ENCODE measurements around the gene NIM1K. TPM values are rescaled to one million over a fixed set of nuclear protein-coding genes. Genes with fewer than 3 reads are reported as not detected.
A peak's percentile ranks its signal among the peaks of the same experiment; 100 is the strongest.

Gene NIM1K
- total and polyA plus RNA-seq, 10 of the 15 experiments (the other 5 are each of a cell fraction or from before 2014, with no cell fraction given): 0.27 to 1.7 (median 0.66) TPM

GRCh38 chr5:43244823-43245565 is 53.0 kb downstream of the NIM1K start (continued):
- no peak for TF ChIP-seq NR2C2 (IDR thresholded peaks at IDR 0.05; ENCODE audit: borderline replicate concordance, control insufficient read depth, insufficient read length, low read depth)
- peak; percentile 45 to 70; a peak in 3 of 4 replicates for TF ChIP-seq IKZF2 (IDR thresholded peaks at IDR 0.05)
- TF ChIP-seq CBX3 (IDR thresholded peaks at IDR 0.05; ENCODE audit: borderline replicate concordance, low read depth): no peak
- TF ChIP-seq JUND (IDR thresholded peaks at IDR 0.05; ENCODE audit: low read depth, low read length): peak; percentile 88; the same call in 1 of the 2 replicates
- TF ChIP-seq WRNIP1 (IDR thresholded peaks at IDR 0.05; ENCODE audit: borderline replicate concordance, low read depth, low read length): no peak

DNA sequence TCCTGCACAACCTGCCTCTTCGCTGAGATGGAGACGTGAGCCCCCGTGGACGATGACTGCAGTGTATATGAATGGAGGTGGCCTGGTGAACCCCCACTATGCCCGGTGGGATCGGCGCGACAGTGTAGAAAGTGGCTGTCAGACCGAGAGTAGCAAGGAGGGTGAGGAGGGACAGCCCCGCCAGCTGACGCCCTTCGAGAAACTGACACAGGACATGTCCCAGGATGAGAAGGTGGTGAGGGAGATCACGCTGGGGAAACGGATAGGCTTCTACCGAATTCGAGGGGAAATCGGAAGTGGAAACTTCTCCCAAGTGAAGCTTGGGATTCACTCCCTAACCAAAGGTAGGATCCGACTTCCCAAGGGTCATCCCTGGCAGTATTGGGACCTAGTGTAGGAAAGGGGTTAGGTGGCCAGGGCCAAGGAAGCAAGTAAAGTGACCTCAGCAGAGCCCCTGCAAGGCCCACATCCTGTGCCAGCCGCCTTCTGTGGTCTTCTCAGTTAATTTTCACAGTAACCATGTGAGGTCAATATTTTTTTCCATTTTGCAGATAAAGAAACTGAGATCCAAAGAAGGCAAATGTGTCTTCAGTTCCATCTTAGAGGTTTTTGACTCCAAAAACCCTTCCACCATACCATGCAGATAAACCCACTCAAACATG is 53.8 kb downstream of the NIM1K start:
- FAIRE-seq (no peak), DNase-seq (ENCODE audit: low read depth, low spot score) (no peak), ATAC-seq (peak; percentile 83)
- Histone ChIP-seq H3K4me1 (ENCODE audit: control insufficient read depth, insufficient read depth, low read length) (peaks cover 24% of the 10 kb centered on the region), H3K27me3 (replicated peaks in 1 of 2; ENCODE audit: control insufficient read depth in 2 of 2, insufficient read depth in 2 of 2, low read length in 1 of 2) (no peaks in the 10 kb centered on the region), H2AFZ (ENCODE audit: control insufficient read depth, low read depth, low read length) (peak overlapping the region; percentile 81), H3K36me3 (ENCODE audit: control insufficient read depth in 2 of 2, insufficient read depth in 2 of 2, low read length in 1 of 2) (no peaks in the 10 kb centered on the region), H3K4me3 (0 out of 2 replicates have a peak overlapping the region, but pooled peaks have one; percentile 42), H3K4me2 (ENCODE audit: control insufficient read depth, insufficient read depth) (peak overlapping the region; percentile 94), H4K20me1 (ENCODE audit: control insufficient read depth, insufficient read depth) (no peaks in the 10 kb centered on the region), H3K9me3 (replicated peaks; ENCODE audit: control insufficient read depth, insufficient read depth, low read length) (no peaks in the 10 kb centered on the region), H3K9ac (ENCODE audit: control insufficient read depth, insufficient read depth, low read length) (peak overlapping the region; percentile 41; the same call in 1 of the 2 replicates), H3K79me2 (ENCODE audit: control insufficient read depth, insufficient read depth, low read length) (no peaks in the 10 kb centered on the region), H3K27ac (ENCODE audit: control insufficient read depth, insufficient read depth) (peak overlapping the region; percentile 67)
- ChIA-PET CTCF (interaction anchor here (0.6 to 2.1 kb wide), 3 partner anchors 7 to 143 kb away, joined by 3 to 9 read pairs (median 4); no protein-coding TSS in a partner anchor), RAD21 (ENCODE audit: unreplicated experiment) (no interaction called here), POLR2A (interaction anchor here (1.0 kb wide), 1 partner anchor 23 kb away, joined by 4 read pairs; no protein-coding TSS in a partner anchor), SMC1A (ENCODE audit: uncharacterized antibody, unreplicated experiment) (interaction anchor here (1.0 to 5.2 kb wide), 6 partner anchors 8 to 144 kb away, joined by 3 to 19 read pairs (median 4); no protein-coding TSS in a partner anchor)
- intact Hi-C loops (cut with micrococcal nuclease; ENCODE audit: unreplicated experiment): loop anchor here (1.0 kb wide), 1 partner anchor 22 kb away; no protein-coding TSS in a partner anchor
- in situ Hi-C loops (cut with MboI): no loop called here
- no TSS peak for BruUV-seq (replicated peaks)
- 2% methylated on average over 19 of the region's 19 CpGs for WGBS (ENCODE audit: insufficient coverage, insufficient replicate concordance, low lambda C conversion rate, missing lambda C conversion rate)
- TF ChIP-seq SMAD5 (IDR thresholded peaks at IDR 0.05; ENCODE audit: low read depth): no peak
- TF ChIP-seq CREB1 (IDR thresholded peaks at IDR 0.05; ENCODE audit: low read depth): no peak
- no peak for TF ChIP-seq CREM (IDR thresholded peaks at IDR 0.05; ENCODE audit: low read depth)
- 0 out of 3 replicates have a peak, but pooled peaks have one; percentile 29 for TF ChIP-seq POU2F2 (IDR thresholded peaks at IDR 0.05; ENCODE audit: borderline replicate concordance, low read depth, low read length)
- no peak; a peak in 1 of 4 replicates for TF ChIP-seq ETV6 (conservative IDR thresholded peaks at IDR 0.05 in 1 of 2, IDR thresholded peaks at IDR 0.05 in 1 of 2; ENCODE audit: borderline replicate concordance in 1 of 2, low read depth in 1 of 2)
- 0 out of 2 replicates have a peak, but pooled peaks have one; percentile 35 for TF ChIP-seq BCL11A (IDR thresholded peaks at IDR 0.05; ENCODE audit: low read depth, low read length)
- no peak for TF ChIP-seq HDAC2 (IDR thresholded peaks at IDR 0.05)
- TF ChIP-seq CBFB (IDR thresholded peaks at IDR 0.05; ENCODE audit: low read depth): no peak
- TF ChIP-seq NFYB (IDR thresholded peaks at IDR 0.05; ENCODE audit: insufficient read depth, low read depth, low read length): no peak
- peak; percentile 15; the same call in 1 of the 2 replicates for TF ChIP-seq SPI1 (IDR thresholded peaks at IDR 0.05; ENCODE audit: borderline replicate concordance, insufficient read depth, low read depth, low read length)
- no peak for TF ChIP-seq E2F8 (IDR thresholded peaks at IDR 0.05; ENCODE audit: low read depth, partially characterized antibody)
